SK-N-SH (cell line): ENCODE measurements around the gene LIMK2. TPM values are rescaled to one million over a fixed set of nuclear protein-coding genes. Genes with fewer than 3 reads are reported as not detected.

Source experiments
- CTCF ChIA-PET: fragments of 300-600, 350-600 bp; formaldehyde crosslinking; extraction: SDS; loops from one replicate; lab custom pipeline; 2021; lab: Yijun Ruan, JAX
- POLR2A ChIA-PET: fragments of 350-600 bp; sonication (Branson Sonifier 250); formaldehyde crosslinking; extraction: SDS; loops from one replicate; lab custom pipeline; 2020; ENCODE audit warnings: antibody characterized with exemption, inconsistent platforms; lab: Yijun Ruan, JAX
- DNase-seq: peaks from one replicate; pipeline ENCODE4 v3.0.0; 2012
- H2AFZ ChIP-seq: fragments of 200-600 bp; sonication (generic); 2 replicates; pipeline ENCODE4 v1.8.1; 2016; ENCODE audit warnings: antibody characterized with exemption, mild to moderate bottlenecking, low read depth
- H3F3A ChIP-seq: fragments of 200-600 bp; sonication (generic); replicated peaks from 2 replicates; pipeline ENCODE3; 2016; ENCODE audit warnings: antibody characterized with exemption, mild to moderate bottlenecking; ENCODE audit not compliant: insufficient read depth
- H3K27ac ChIP-seq, 2 experiments: fragments of 200-500 bp in 1 of 2; fragments of 200-600 bp in 1 of 2; sonication (Bioruptor generic) in 1 of 2; sonication (generic), shearing (Covaris generic) in 1 of 2; 2 replicates each; pipeline versions ENCODE4 v1.5.1 to v1.6.1; 2014 to 2016; ENCODE audit warnings: low read depth in 2 of 2, inconsistent platforms in 1 of 2, low read length in 1 of 2, mild to moderate bottlenecking in 1 of 2, mixed read lengths in 1 of 2
- H3K27me3 ChIP-seq: fragments of 200-600 bp; sonication (generic), shearing (Covaris generic); 2 replicates; pipeline ENCODE4 v1.6.1; 2016; ENCODE audit warnings: mixed run types; ENCODE audit not compliant: insufficient read depth
- H3K36me3 ChIP-seq, 2 experiments: fragments of 200-500 bp in 1 of 2; fragments of 200-600 bp in 1 of 2; sonication (Bioruptor generic) in 1 of 2; sonication (generic) in 1 of 2; replicated peaks in 1 of 2; 2 replicates each; pipeline versions ENCODE3 to v1.5.1; 2014 to 2016; ENCODE audit warnings: low read length in 1 of 2, mild to moderate bottlenecking in 1 of 2; ENCODE audit not compliant: insufficient read depth in 2 of 2, control insufficient read depth in 1 of 2
- H3K4me1 ChIP-seq, 2 experiments: fragments of 200-500 bp in 1 of 2; fragments of 200-600 bp in 1 of 2; sonication (Bioruptor generic) in 1 of 2; sonication (generic), shearing (Covaris generic) in 1 of 2; 2 replicates each; pipeline versions ENCODE4 v1.5.1 to v1.6.1; 2014 to 2016; ENCODE audit warnings: low read depth in 1 of 2, low read length in 1 of 2, mixed run types in 1 of 2; ENCODE audit not compliant: insufficient read depth in 2 of 2, control insufficient read depth in 1 of 2
- H3K4me2 ChIP-seq: fragments of 200-600 bp; sonication (generic), shearing (Covaris generic); 2 replicates; pipeline ENCODE4 v1.6.1; 2017; ENCODE audit warnings: mixed run types
- H3K4me3 ChIP-seq, 2 experiments: fragments of 200-500 bp in 1 of 2; fragments of 200-600 bp in 1 of 2; sonication (Bioruptor generic) in 1 of 2; sonication (generic), shearing (Covaris generic) in 1 of 2; 2 replicates each; pipeline versions ENCODE4 v1.5.1 to v1.8.1; 2014 to 2016; ENCODE audit warnings: low read depth in 2 of 2, inconsistent platforms in 1 of 2, low read length in 1 of 2, mild to moderate bottlenecking in 1 of 2, mixed read lengths in 1 of 2, moderate library complexity in 1 of 2
- H3K79me2 ChIP-seq: fragments of 200-600 bp; sonication (generic); 2 replicates; pipeline ENCODE4 v1.8.1; 2017; ENCODE audit warnings: mild to moderate bottlenecking; ENCODE audit not compliant: insufficient read depth
- H3K9ac ChIP-seq: fragments of 200-600 bp; sonication (generic); 2 replicates; pipeline ENCODE4 v1.6.1; 2017; ENCODE audit warnings: mixed run types
- H3K9me2 ChIP-seq: fragments of 200-600 bp; sonication (generic); 2 replicates; pipeline ENCODE4 v1.6.1; 2017; ENCODE audit warnings: mixed run types
- H3K9me3 ChIP-seq: fragments of 200-600 bp; sonication (generic); 2 replicates; pipeline ENCODE4 v1.6.1; 2017; ENCODE audit warnings: mixed run types, mild to moderate bottlenecking, moderate library complexity
- H4K20me1 ChIP-seq: fragments of 200-600 bp; sonication (generic); 2 replicates; pipeline ENCODE4 v1.6.1; 2017; ENCODE audit warnings: mild to moderate bottlenecking, mixed run types; ENCODE audit not compliant: insufficient read depth
- CHD2 ChIP-seq: fragments of 150-350 bp; IDR thresholded peaks from 2 replicates; pipeline ENCODE4 v1.6.1; 2018; ENCODE audit warnings: low read length; ENCODE audit not compliant: partially characterized antibody
- CTCF ChIP-seq: fragments of 200-600 bp; sonication (generic); IDR thresholded peaks from 2 replicates; pipeline ENCODE4 v1.6.1; 2017; ENCODE audit warnings: antibody characterized with exemption, mild to moderate bottlenecking, moderate library complexity
- ELF1 ChIP-seq: IDR thresholded peaks from 2 replicates; pipeline ENCODE4 v1.4.0; 2012
- FOXJ3 ChIP-seq: sonication (generic); formaldehyde crosslinking; IDR thresholded peaks from 2 replicates; pipeline ENCODE4 v1.5.1; 2020; ENCODE audit warnings: mild to moderate bottlenecking, missing genetic modification reagents
- MXI1 ChIP-seq: IDR thresholded peaks from 2 replicates; pipeline ENCODE4 v1.6.1; 2012; ENCODE audit warnings: mild to moderate bottlenecking, low read depth, low read length, improper control_type of control experiment
- NFIC ChIP-seq: IDR thresholded peaks from 2 replicates; pipeline ENCODE4 v1.4.0; 2012; ENCODE audit warnings: borderline replicate concordance
- POLR2AphosphoS5 ChIP-seq: IDR thresholded peaks from 2 replicates; pipeline ENCODE4 v1.6.1; 2012; ENCODE audit warnings: low read depth, low read length
- RFX5 ChIP-seq: IDR thresholded peaks from 2 replicates; pipeline ENCODE4 v1.6.1; 2012; ENCODE audit warnings: mild to moderate bottlenecking, improper control_type of control experiment, low read length
- RXRA ChIP-seq: IDR thresholded peaks from 2 replicates; pipeline ENCODE4 v1.4.0; 2012; ENCODE audit warnings: low read depth, mild to moderate bottlenecking, borderline replicate concordance
- TAF1 ChIP-seq: IDR thresholded peaks from 2 replicates; pipeline ENCODE4 v1.6.1; 2012; ENCODE audit warnings: low read depth, mild to moderate bottlenecking, low read length, moderate library complexity, borderline replicate concordance
- TCF12 ChIP-seq: IDR thresholded peaks from 2 replicates; pipeline ENCODE4 v1.4.0; 2012
- TEAD4 ChIP-seq: IDR thresholded peaks from 2 replicates; pipeline ENCODE4 v1.4.0; 2012; ENCODE audit warnings: mild to moderate bottlenecking, borderline replicate concordance; ENCODE audit not compliant: insufficient read depth
- ZBTB33 ChIP-seq: IDR thresholded peaks from 2 replicates; pipeline ENCODE4 v1.4.0; 2012; ENCODE audit warnings: low read depth, borderline replicate concordance
- WGBS: methylation state at CpG from one replicate; pipeline ENCODE4 v1.1.6; 2017; ENCODE audit warnings: low lambda C conversion rate; 5-methylcytosine and 5-hydroxymethylcytosine counted together
- polyA plus RNA-seq, 3 experiments: library from polyadenylated mRNA; depleted of rRNA; stranded (reverse); fragments of >200 nt; gene quantifications; 2 replicates each; pipeline ENCODE4 v1.2.3, GENCODE V29; 2012

Gene LIMK2
- polyA plus RNA-seq, 1 of the 3 experiments (the other 2 are of a cell fraction), result 9.8 TPM

- Histone ChIP-seq H4K20me1 (no peaks in the 10 kb centered on the region), H3K4me3 (no peak overlapping the region), H3K27me3 (no peaks in the 10 kb centered on the region), H3K9ac (no peak overlapping the region), H3K9me3 (no peaks in the 10 kb centered on the region), H3K9me2 (no peaks in the 10 kb centered on the region), H3K27ac (no peak overlapping the region), H3K36me3 (no peaks in the 10 kb centered on the region), H3K4me1 (no peaks in the 10 kb centered on the region), H3K4me2 (no peak overlapping the region)
- ChIA-PET CTCF (interaction anchor here (1.4 to 5.3 kb wide), 3 partner anchors 12 to 91 kb away, joined by 5 to 58 read pairs (median 10); partner anchors contain the start of gene LIMK2), POLR2A (no interaction called here)
- WGBS, result 55% methylated on average over 3 of the region's 3 CpGs
- no peak for DNase-seq
- TF ChIP-seq TEAD4 (no peak), RXRA (no peak), CHD2 (no peak), ZBTB33 (no peak)
- TF ChIP-seq, all 33 proteins: peak for 0
- no peaks in the 10 kb centered on the region for H3K79me2 ChIP-seq
- H3F3A ChIP-seq, result no peaks in the 10 kb centered on the region
- H2AFZ ChIP-seq, result no peak overlapping the region
Measured at GRCh38 chr22:31302537-31302936, 90.4 kb downstream of the LIMK2 start.

GRCh38 chr22:31305194-31305593 lies 93.1 kb downstream of the LIMK2 start:
- H3K9me3 ChIP-seq, result no peaks in the 10 kb centered on the region
- ChIA-PET POLR2A (no interaction called here), CTCF (no interaction called here)
- H3K9ac ChIP-seq, result no peak overlapping the region
- no peak overlapping the region for H3K4me3 ChIP-seq
- no peak overlapping the region for H3K27ac ChIP-seq
- no peak overlapping the region for H2AFZ ChIP-seq
- no peaks in the 10 kb centered on the region for H3K9me2 ChIP-seq
- no peaks in the 10 kb centered on the region for H3K79me2 ChIP-seq
- DNase-seq, result no peak
- H3K36me3 ChIP-seq, result no peaks in the 10 kb centered on the region
- 71% methylated on average over 3 of the region's 3 CpGs for WGBS
- no peaks in the 10 kb centered on the region for H3F3A ChIP-seq
- H3K27me3 ChIP-seq, result no peaks in the 10 kb centered on the region
- no peak for TF ChIP-seq TEAD4
- no peak for TF ChIP-seq FOXJ3 (CRISPR knock-in tag)
- no peak for TF ChIP-seq NFIC
- TF ChIP-seq POLR2AphosphoS5, result no peak
- TF ChIP-seq ELF1, result no peak
- TF ChIP-seq CTCF, result no peak
- no peak for TF ChIP-seq TCF12
- TF ChIP-seq MXI1, result no peak
- TF ChIP-seq CHD2, result no peak
- TF ChIP-seq RFX5, result no peak
- TF ChIP-seq TAF1, result no peak
- no peaks in the 10 kb centered on the region for H4K20me1 ChIP-seq
- no peak overlapping the region for H3K4me2 ChIP-seq
- no peaks in the 10 kb centered on the region for H3K4me1 ChIP-seq
